H9 (cell line): ENCODE results near the gene ARMH1. TPM values are rescaled to one million over a fixed set of nuclear protein-coding genes. Genes with fewer than 3 reads are reported as not detected.

Source experiments
- DNase-seq: peaks from one replicate; pipeline ENCODE4 v3.0.0-alpha.2; 2017
- H2AFZ ChIP-seq: one replicate; pipeline ENCODE4 v1.6.1; 2013; ENCODE audit warnings: mild to moderate bottlenecking, low read length, control low read depth, moderate library complexity
- H2AK5ac ChIP-seq: 2 replicates; pipeline ENCODE4 v1.6.1; 2013; ENCODE audit warnings: low read length, control low read depth, mixed read lengths; ENCODE audit not compliant: insufficient read length
- H2BK120ac ChIP-seq: one replicate; pipeline ENCODE4 v1.6.1; 2013; ENCODE audit warnings: low read depth, mild to moderate bottlenecking, low read length, control low read depth, inconsistent platforms; ENCODE audit not compliant: poor library complexity, severe bottlenecking
- H2BK12ac ChIP-seq: 2 replicates; pipeline ENCODE4 v1.6.1; 2013; ENCODE audit warnings: low read length, control low read depth, mixed read lengths, low read depth; ENCODE audit not compliant: insufficient read length
- H2BK15ac ChIP-seq: 2 replicates; pipeline ENCODE4 v1.6.1; 2013; ENCODE audit warnings: low read depth, low read length, control low read depth
- H2BK20ac ChIP-seq: one replicate; pipeline ENCODE4 v1.6.1; 2013; ENCODE audit warnings: low read depth, mild to moderate bottlenecking, low read length, control low read depth, inconsistent platforms; ENCODE audit not compliant: poor library complexity, severe bottlenecking
- H2BK5ac ChIP-seq: 2 replicates; pipeline ENCODE4 v1.6.1; 2013; ENCODE audit warnings: low read length, control low read depth, mixed read lengths; ENCODE audit not compliant: insufficient read length
- H3K14ac ChIP-seq: 2 replicates; pipeline ENCODE4 v1.6.1; 2013; ENCODE audit warnings: low read length, control low read depth; ENCODE audit not compliant: insufficient read depth
- H3K18ac ChIP-seq: 2 replicates; pipeline ENCODE4 v1.6.1; 2013; ENCODE audit warnings: low read depth, mild to moderate bottlenecking, mixed read lengths, low read length, control low read depth; ENCODE audit not compliant: insufficient read length
- H3K23ac ChIP-seq: 2 replicates; pipeline ENCODE4 v1.6.1; 2013; ENCODE audit warnings: low read length, control low read depth, mixed read lengths, low read depth; ENCODE audit not compliant: insufficient read length
- H3K23me2 ChIP-seq: 2 replicates; pipeline ENCODE4 v1.6.1; 2013; ENCODE audit warnings: low read depth, mild to moderate bottlenecking, mixed read lengths, low read length, control low read depth; ENCODE audit not compliant: insufficient read length, poor library complexity, severe bottlenecking
- H3K27ac ChIP-seq: 2 replicates; pipeline ENCODE4 v1.5.1; 2013; ENCODE audit warnings: low read length, control low read depth, mixed read lengths, low read depth; ENCODE audit not compliant: insufficient read length
- H3K27me3 ChIP-seq: 2 replicates; pipeline ENCODE4 v1.6.1; 2013; ENCODE audit warnings: low read length, control low read depth, inconsistent platforms; ENCODE audit not compliant: insufficient read depth
- H3K4ac ChIP-seq: 2 replicates; pipeline ENCODE4 v1.6.1; 2013; ENCODE audit warnings: low read depth, mild to moderate bottlenecking, control low read depth, inconsistent platforms, low read length, moderate library complexity
- H3K4me1 ChIP-seq: 2 replicates; pipeline ENCODE4 v1.6.1; 2013; ENCODE audit warnings: low read length, control low read depth, inconsistent platforms; ENCODE audit not compliant: insufficient read depth
- H3K4me2 ChIP-seq: 2 replicates; pipeline ENCODE4 v1.6.1; 2013; ENCODE audit warnings: low read length, control low read depth, mixed read lengths; ENCODE audit not compliant: insufficient read length, insufficient read depth
- H3K56ac ChIP-seq: 2 replicates; pipeline ENCODE4 v1.6.1; 2013; ENCODE audit warnings: low read depth, mild to moderate bottlenecking, mixed read lengths, low read length, control low read depth; ENCODE audit not compliant: insufficient read length
- H3K79me1 ChIP-seq: 2 replicates; pipeline ENCODE4 v1.6.1; 2013; ENCODE audit warnings: low read depth, mild to moderate bottlenecking, moderate library complexity, low read length, control low read depth, inconsistent platforms; ENCODE audit not compliant: insufficient read depth, poor library complexity, severe bottlenecking
- H3K79me2 ChIP-seq: 2 replicates; pipeline ENCODE4 v1.6.1; 2013; ENCODE audit warnings: low read length, control low read depth, inconsistent platforms; ENCODE audit not compliant: insufficient read depth
- H3K9ac ChIP-seq: 2 replicates; pipeline ENCODE4 v1.6.1; 2013; ENCODE audit warnings: low read length, control low read depth, mixed read lengths; ENCODE audit not compliant: insufficient read length; ENCODE audit errors: extremely low read depth
- H3K9me3 ChIP-seq: one replicate; pipeline ENCODE4 v1.6.1; 2013; ENCODE audit warnings: low read depth, low read length, inconsistent platforms; ENCODE audit not compliant: control insufficient read depth
- H3T11ph ChIP-seq: one replicate; pipeline ENCODE4 v1.6.1; 2013; ENCODE audit warnings: mild to moderate bottlenecking, low read length, control low read depth, inconsistent platforms
- H4K20me1 ChIP-seq: one replicate; pipeline ENCODE4 v1.6.1; 2013; ENCODE audit not compliant: control insufficient read depth, insufficient read length, insufficient read depth
- H4K5ac ChIP-seq: 2 replicates; pipeline ENCODE4 v1.6.1; 2013; ENCODE audit warnings: low read depth, mild to moderate bottlenecking, mixed read lengths, low read length, control low read depth; ENCODE audit not compliant: insufficient read length
- H4K8ac ChIP-seq: replicated peaks from 2 replicates; pipeline ENCODE4 v1.6.1; 2013; ENCODE audit warnings: low read length, control low read depth, mixed read lengths, low read depth; ENCODE audit not compliant: insufficient read length
- H4K91ac ChIP-seq: 2 replicates; pipeline ENCODE4 v1.6.1; 2013; ENCODE audit warnings: low read depth, mild to moderate bottlenecking, moderate library complexity, mixed read lengths, low read length, control low read depth; ENCODE audit not compliant: insufficient read length
- H3K27ac Mint-ChIP-seq, 3 experiments: 2 replicates in 2 of 3; 3 replicates in 1 of 3; pipeline ENCODE4 v1.8.0; 2020 to 2021; ENCODE audit warnings: mixed read lengths in 3 of 3, mild to moderate bottlenecking in 1 of 3, moderate library complexity in 1 of 3
- H3K27me3 Mint-ChIP-seq: 2 replicates; pipeline ENCODE4 v1.8.0; 2021; ENCODE audit warnings: low read depth, mild to moderate bottlenecking, moderate library complexity, mixed read lengths
- H3K36me3 Mint-ChIP-seq, 3 experiments: 2 replicates in 2 of 3; 3 replicates in 1 of 3; pipeline ENCODE4 v1.8.0; 2020 to 2021; ENCODE audit warnings: low read depth in 3 of 3, mixed read lengths in 3 of 3; ENCODE audit not compliant: insufficient read depth in 1 of 3
- H3K4me1 Mint-ChIP-seq, 2 experiments: 2 replicates each; pipeline ENCODE4 v1.8.0; 2020; ENCODE audit warnings: mixed read lengths in 2 of 2
- H3K4me3 Mint-ChIP-seq, 2 experiments: 2 replicates in 1 of 2; 3 replicates in 1 of 2; pipeline ENCODE4 v1.8.0; 2020 to 2021; ENCODE audit warnings: mild to moderate bottlenecking in 2 of 2, mixed read lengths in 2 of 2, moderate library complexity in 1 of 2
- H3K9me3 Mint-ChIP-seq, 2 experiments: 2 replicates in 1 of 2; 3 replicates in 1 of 2; pipeline ENCODE4 v1.8.0; 2020; ENCODE audit warnings: mild to moderate bottlenecking in 2 of 2, mixed read lengths in 2 of 2, moderate library complexity in 1 of 2
- CTCF ChIP-seq: fragments of 200-600 bp; sonication (generic); conservative IDR thresholded peaks from 3 replicates; pipeline ENCODE4 v1.8.0; 2021; ENCODE audit warnings: antibody characterized with exemption, mild to moderate bottlenecking
- WGBS: extraction: QIAGEN DNeasy Blood & Tissue Kit; methylation state at CpG from one replicate; pipeline ENCODE4 v1.1.7; 2013; ENCODE audit warnings: missing lambda C conversion rate, low lambda C conversion rate, mixed read lengths; ENCODE audit not compliant: insufficient read length; ENCODE audit errors: extremely low coverage; 5-methylcytosine and 5-hydroxymethylcytosine counted together
- total RNA-seq: library from RNA; stranded (reverse); gene quantifications from 2 replicates; pipeline ENCODE4 v1.2.1, GENCODE V29; 2021

The ARMH1 gene
- total RNA-seq, 1 experiment from 2014 or later = 1.0 TPM

DNA sequence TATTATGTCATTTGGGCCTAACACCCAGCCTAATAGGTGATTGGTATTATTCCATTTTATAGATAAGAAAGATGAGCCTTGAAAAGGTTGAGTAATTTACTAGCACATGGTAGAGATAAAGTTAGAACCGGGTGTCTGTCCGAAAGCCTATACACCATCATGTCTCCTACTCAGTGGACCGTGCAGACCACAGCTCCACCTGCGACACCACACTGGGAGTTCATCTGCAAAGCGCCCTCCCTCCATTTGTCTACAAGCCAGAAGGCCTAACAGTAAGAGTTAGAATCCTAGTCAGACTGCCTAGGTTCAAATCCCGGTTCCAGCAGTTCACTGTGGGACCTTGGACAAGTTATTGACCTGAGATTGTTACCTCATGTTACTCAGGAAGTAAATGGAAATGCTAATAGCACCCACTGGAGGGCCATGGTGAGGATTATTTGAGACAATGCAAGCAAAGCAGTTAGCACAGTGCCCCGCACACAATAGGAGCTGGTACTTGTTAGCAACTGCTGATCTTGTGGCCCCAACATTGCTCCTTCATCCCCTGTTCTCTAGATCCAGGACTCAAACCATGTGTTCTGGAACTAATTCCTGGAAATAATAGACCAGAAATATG, 20.5 kb downstream of the ARMH1 start:
- H2BK15ac ChIP-seq = no peak overlapping the region
- no peaks in the 10 kb centered on the region for H3K9me3 Mint-ChIP-seq
- H3K23ac ChIP-seq = no peak overlapping the region
- H4K91ac ChIP-seq = no peak overlapping the region
- no peak overlapping the region for H3K56ac ChIP-seq
- no peaks in the 10 kb centered on the region for H3K79me2 ChIP-seq
- peaks cover 5% of the 10 kb centered on the region for H3K27me3 Mint-ChIP-seq
- H3K27ac ChIP-seq = no peak overlapping the region
- H3K27me3 ChIP-seq = no peaks in the 10 kb centered on the region
- H2BK120ac ChIP-seq = no peak overlapping the region
- no peak overlapping the region for H4K8ac ChIP-seq
- no peaks in the 10 kb centered on the region for H3K9me3 ChIP-seq
- H3K27ac Mint-ChIP-seq = no peak overlapping the region
- H2BK20ac ChIP-seq = no peak overlapping the region
- H3K18ac ChIP-seq = no peak overlapping the region
- H3K4me3 Mint-ChIP-seq = no peak overlapping the region; a peak in 1 of 5 replicates
- H3K4me1 ChIP-seq = no peaks in the 10 kb centered on the region
- DNase-seq = no peak
- H2BK12ac ChIP-seq = no peak overlapping the region
- no peak overlapping the region for H2AK5ac ChIP-seq
- H3K4me2 ChIP-seq = no peak overlapping the region
- H3T11ph ChIP-seq = no peak overlapping the region
- no peak for TF ChIP-seq CTCF
- no peak overlapping the region for H4K5ac ChIP-seq
- H3K23me2 ChIP-seq = no peaks in the 10 kb centered on the region
- H4K20me1 ChIP-seq = no peaks in the 10 kb centered on the region
- no peaks in the 10 kb centered on the region for H3K36me3 Mint-ChIP-seq
- H3K9ac ChIP-seq = no peak overlapping the region
- H3K14ac ChIP-seq = no peak overlapping the region
- H3K4ac ChIP-seq = no peak overlapping the region
- H2BK5ac ChIP-seq = no peak overlapping the region
- peaks cover 0 to 5% of the 10 kb centered on the region in 2 experiments; a peak in 2 of 4 replicates for H3K4me1 Mint-ChIP-seq
- WGBS = no CpG with 5 or more reads among the region's 7 CpGs
- no peak overlapping the region for H2AFZ ChIP-seq
- H3K79me1 ChIP-seq = no peaks in the 10 kb centered on the region
